Fibroblast of mammary gland (primary cell): ENCODE measurements around the gene ARHGAP6.

Experiments used
- DNase-seq: peaks from one replicate; pipeline ENCODE4 v3.0.0-alpha.2; 2010; ENCODE audit warnings: low read depth
- H3K4me3 ChIP-seq: 2 replicates; pipeline ENCODE4 v1.5.1; 2011; ENCODE audit warnings: low read depth, mild to moderate bottlenecking, low read length, moderate library complexity; ENCODE audit not compliant: control insufficient read depth
- TF ChIP-seq, protein P1 (sequence below): conservative IDR thresholded peaks from 2 replicates; pipeline ENCODE4 v1.5.1; 2011; ENCODE audit warnings: low read depth, low read length, inconsistent platforms; ENCODE audit not compliant: control insufficient read depth, insufficient read depth

The ARHGAP6 gene

DNA sequence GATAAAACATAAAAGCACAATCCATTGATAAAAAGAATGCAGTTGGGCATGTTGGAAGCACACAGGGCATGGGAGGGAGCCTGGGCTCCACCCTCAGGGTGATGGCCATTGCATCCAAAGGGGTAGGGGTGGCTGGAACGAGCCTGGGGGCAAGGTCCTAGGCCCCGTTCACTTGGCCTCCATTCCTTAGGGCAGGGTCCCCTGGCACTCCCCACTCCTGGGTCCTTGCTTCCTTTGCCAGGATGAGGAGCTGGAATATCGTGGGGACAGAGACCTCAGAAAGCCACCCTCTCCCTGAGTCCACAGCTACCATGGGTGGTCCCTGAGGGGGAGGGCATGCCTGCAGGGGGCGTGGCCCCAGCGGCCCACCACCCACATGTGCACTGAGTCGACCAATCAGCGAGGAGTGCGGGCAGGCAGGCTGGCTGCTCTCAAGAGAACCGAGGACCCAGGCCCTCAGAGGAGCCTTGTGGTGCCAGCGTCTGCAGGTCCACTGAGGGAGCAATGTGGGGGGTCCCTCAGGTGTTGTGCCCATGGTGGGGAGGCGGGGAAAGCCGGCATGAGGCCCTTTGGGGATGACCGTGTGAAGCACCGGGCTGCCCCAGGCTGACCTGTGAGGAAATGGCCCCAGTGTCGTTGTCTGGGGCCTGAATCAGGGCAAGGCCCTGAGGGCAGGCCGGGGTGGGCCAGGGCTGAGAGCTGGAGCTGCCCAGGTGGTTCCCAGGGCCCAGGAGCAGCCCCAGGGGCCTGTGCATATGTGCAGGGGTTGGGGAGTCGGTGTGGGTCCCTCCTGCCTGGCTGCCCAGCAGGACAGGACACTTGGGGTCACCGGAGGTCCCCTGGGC lies 451.2 kb downstream of the ARHGAP6 start:
- DNase-seq = no peak
- H3K4me3 ChIP-seq = no peak overlapping the region
- TF ChIP-seq, protein P1, sequence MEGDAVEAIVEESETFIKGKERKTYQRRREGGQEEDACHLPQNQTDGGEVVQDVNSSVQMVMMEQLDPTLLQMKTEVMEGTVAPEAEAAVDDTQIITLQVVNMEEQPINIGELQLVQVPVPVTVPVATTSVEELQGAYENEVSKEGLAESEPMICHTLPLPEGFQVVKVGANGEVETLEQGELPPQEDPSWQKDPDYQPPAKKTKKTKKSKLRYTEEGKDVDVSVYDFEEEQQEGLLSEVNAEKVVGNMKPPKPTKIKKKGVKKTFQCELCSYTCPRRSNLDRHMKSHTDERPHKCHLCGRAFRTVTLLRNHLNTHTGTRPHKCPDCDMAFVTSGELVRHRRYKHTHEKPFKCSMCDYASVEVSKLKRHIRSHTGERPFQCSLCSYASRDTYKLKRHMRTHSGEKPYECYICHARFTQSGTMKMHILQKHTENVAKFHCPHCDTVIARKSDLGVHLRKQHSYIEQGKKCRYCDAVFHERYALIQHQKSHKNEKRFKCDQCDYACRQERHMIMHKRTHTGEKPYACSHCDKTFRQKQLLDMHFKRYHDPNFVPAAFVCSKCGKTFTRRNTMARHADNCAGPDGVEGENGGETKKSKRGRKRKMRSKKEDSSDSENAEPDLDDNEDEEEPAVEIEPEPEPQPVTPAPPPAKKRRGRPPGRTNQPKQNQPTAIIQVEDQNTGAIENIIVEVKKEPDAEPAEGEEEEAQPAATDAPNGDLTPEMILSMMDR = no peak

DNA sequence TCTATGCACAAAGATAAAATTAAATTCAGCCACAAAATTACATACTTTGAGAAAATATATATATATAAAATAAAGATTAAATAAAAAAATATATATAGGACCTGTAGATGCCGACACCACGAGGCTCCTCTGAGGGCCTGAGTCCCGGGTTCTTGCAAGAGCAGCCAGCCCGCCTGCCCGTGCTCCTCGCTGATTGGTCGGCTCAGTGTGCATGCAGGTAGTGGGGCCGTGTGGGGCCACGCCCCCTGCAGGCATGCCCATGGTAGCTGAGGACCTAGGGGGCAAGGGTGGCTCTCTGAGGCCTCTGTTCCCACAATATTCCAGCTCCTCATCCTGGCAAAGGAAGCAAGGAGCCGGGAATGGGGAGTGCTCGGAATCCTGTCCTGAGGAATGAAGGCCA lies 453.0 kb downstream of the ARHGAP6 start:
- no peak overlapping the region for H3K4me3 ChIP-seq
- TF ChIP-seq, protein P1 = no peak
- DNase-seq = no peak

DNA sequence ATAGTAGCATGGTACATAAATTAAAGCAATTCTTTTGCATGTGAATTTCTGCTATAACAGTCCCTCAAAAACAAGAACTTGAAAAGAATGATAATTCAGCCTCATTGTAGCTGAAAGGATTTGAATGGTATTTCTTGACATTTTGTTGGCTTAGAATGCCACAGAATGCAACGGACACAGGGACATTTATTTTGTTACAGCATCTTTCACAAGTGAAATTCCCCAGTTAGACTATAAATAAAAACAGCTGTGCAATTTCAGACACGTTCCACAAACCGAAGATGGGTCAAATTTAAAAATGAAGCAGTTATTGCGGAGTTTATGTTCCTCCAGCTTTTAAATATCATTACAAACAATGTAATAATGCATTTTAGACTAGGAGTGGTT lies 455.3 kb downstream of the ARHGAP6 start:
- no peak overlapping the region for H3K4me3 ChIP-seq
- TF ChIP-seq, protein P1 = no peak

DNA sequence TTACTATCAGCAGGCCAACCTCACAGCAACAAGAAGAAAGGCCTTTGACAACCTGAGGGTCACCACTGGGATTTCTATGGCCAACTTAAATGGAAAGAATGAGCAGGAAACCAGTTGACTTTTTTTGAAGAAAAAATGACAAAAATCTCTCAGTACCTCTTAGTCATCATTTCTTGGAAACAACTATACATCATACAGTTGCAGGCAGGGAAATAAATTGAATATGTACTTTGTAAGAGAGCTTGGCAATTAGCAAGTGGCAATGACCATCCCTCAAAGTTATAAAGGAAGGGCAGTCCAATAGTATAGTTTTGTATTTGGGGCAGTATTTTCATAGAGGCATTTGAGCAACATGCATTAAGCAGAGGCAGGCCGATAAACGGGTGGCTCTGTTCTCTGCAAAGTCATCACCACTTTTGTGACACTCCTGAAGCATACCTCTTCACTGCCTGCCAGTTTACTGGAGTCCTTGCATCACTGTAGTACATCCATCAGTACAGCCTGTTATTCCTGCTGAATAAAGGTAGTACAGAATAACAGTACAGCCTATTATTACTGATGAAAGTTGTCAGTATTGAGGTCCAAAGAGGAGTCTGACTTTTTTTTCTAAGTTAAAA lies 455.8 kb downstream of the ARHGAP6 start:
- no peak overlapping the region for H3K4me3 ChIP-seq
- TF ChIP-seq, protein P1 = no peak
- peak; percentile 12 for DNase-seq

More for the DNA sequence above, 455.3 kb downstream of the ARHGAP6 start:
- DNase-seq = peak; percentile 24

DNA sequence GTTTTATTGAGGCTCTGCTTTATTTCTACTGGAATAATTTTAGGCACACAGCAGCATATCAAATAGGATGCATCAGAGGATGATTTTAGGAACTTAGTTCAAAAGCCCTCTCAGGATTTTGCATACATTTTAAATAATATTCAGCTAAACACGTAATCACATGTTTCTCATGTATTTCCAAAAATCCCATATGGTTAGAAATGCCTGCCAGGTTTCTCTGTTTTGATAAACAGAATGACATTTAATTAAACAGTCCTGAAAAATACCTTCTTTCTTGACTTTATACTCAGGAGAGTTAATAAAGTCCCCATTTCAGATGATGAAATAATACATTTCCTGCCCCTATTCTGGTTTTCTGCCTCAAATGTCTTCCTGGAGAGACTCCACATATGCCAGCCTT lies 459.0 kb downstream of the ARHGAP6 start:
- TF ChIP-seq, protein P1 = no peak
- no peak overlapping the region for H3K4me3 ChIP-seq
- no peak for DNase-seq

DNA sequence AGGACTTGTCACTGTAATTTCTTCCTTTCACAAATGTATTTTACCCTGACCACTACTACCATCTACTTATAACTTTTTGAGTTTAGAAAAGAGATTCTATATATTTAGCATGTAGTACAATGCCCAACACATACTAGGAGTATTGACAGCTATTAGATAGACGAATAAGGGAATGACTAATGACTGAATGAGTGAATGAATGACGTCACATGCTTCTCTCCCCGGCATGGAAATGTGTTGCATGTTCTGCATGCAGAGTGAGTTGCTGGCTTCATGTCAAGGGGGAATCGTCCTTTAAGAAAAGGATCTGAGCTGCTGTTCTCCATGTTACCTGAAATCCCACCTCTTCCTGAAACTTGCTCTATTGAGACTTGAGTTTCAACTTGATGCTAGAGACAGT lies 459.9 kb downstream of the ARHGAP6 start:
- H3K4me3 ChIP-seq = no peak overlapping the region
- no peak for DNase-seq
- TF ChIP-seq, protein P1 = no peak
